ENCODE results near the gene MAST3.

MAST3 gene

DNA sequence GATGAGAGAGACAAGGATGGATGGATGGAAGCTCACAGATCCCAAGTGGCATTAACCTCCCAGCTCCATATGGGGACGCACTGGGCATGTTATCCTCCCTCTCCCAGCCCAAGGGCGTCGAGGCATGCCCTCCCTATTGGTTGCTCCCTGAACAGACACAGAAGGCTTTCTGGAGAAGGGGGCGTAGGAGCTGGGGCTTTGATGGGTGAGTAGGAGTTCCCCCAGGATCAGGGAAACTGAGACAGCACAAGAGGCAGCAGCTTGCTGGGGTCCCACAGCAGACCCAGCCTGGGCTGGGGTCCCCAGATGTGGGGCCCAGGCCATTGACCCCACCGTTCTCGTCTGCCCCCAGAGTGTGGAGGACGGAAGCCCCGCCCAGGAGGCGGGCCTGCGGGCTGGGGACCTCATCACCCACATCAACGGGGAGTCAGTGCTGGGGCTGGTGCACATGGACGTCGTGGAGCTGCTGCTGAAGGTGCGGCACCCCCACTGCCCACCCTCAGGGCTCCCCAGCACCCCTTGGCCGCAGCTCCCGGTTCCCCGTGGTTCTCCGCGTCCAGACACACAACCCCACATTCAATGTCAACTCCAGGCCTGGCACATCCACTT is 47.9 kb downstream of the MAST3 start:
- DNase-seq (ENCODE audit: low spot score): no peak
- TF ChIP-seq, protein P1, sequence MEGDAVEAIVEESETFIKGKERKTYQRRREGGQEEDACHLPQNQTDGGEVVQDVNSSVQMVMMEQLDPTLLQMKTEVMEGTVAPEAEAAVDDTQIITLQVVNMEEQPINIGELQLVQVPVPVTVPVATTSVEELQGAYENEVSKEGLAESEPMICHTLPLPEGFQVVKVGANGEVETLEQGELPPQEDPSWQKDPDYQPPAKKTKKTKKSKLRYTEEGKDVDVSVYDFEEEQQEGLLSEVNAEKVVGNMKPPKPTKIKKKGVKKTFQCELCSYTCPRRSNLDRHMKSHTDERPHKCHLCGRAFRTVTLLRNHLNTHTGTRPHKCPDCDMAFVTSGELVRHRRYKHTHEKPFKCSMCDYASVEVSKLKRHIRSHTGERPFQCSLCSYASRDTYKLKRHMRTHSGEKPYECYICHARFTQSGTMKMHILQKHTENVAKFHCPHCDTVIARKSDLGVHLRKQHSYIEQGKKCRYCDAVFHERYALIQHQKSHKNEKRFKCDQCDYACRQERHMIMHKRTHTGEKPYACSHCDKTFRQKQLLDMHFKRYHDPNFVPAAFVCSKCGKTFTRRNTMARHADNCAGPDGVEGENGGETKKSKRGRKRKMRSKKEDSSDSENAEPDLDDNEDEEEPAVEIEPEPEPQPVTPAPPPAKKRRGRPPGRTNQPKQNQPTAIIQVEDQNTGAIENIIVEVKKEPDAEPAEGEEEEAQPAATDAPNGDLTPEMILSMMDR (IDR thresholded peaks at IDR 0.05; ENCODE audit: borderline replicate concordance, control extremely low read depth, extremely low read depth, insufficient read depth, missing control alignments): no peak
- in situ Hi-C loops (cut with MboI; ENCODE audit: low sequenced_read_pairs, unreplicated experiment): no loop called here

DNA sequence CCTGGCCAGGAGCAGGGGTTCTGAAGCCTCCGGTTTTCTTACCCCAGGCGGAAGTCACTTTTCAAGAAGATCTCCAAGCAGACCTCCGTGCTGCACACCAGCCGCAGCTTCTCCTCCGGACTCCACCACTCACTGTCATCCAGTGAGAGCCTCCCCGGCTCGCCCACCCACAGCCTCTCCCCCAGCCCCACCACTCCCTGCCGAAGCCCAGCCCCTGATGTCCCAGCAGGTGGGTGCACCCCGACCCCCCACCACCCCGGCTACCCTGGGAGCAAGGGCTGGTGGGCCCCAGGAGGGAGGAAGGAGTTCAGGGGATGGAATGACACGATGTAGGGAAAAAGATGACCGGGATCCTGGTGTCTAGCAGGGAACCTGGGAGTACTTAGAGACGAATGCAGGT is 49.8 kb downstream of the MAST3 start:
- in situ Hi-C loops (cut with MboI; ENCODE audit: low sequenced_read_pairs, unreplicated experiment): no loop called here
- TF ChIP-seq, protein P1 (IDR thresholded peaks at IDR 0.05; ENCODE audit: borderline replicate concordance, control extremely low read depth, extremely low read depth, insufficient read depth, missing control alignments): no peak
- DNase-seq (ENCODE audit: low spot score): no peak

DNA sequence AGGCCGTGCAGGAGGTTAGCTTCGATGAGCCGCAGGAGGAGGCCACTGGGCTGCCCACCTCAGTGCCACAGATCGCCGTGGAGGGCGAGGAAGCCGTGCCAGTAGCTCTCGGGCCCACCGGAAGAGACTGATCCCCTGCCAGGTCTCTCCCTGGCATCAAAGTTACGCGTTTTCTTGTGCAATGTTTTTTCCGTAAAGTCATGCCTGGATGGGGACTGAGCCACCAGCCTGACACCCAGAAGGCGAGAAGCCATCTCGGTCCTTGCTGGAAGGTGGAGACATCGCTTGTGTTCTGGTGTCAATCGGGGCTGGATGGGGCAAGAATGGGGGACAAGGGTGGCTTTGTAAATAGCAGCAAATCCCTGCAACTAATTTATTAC is 52.0 kb downstream of the MAST3 start:
- in situ Hi-C loops (cut with MboI; ENCODE audit: low sequenced_read_pairs, unreplicated experiment): no loop called here

DNA sequence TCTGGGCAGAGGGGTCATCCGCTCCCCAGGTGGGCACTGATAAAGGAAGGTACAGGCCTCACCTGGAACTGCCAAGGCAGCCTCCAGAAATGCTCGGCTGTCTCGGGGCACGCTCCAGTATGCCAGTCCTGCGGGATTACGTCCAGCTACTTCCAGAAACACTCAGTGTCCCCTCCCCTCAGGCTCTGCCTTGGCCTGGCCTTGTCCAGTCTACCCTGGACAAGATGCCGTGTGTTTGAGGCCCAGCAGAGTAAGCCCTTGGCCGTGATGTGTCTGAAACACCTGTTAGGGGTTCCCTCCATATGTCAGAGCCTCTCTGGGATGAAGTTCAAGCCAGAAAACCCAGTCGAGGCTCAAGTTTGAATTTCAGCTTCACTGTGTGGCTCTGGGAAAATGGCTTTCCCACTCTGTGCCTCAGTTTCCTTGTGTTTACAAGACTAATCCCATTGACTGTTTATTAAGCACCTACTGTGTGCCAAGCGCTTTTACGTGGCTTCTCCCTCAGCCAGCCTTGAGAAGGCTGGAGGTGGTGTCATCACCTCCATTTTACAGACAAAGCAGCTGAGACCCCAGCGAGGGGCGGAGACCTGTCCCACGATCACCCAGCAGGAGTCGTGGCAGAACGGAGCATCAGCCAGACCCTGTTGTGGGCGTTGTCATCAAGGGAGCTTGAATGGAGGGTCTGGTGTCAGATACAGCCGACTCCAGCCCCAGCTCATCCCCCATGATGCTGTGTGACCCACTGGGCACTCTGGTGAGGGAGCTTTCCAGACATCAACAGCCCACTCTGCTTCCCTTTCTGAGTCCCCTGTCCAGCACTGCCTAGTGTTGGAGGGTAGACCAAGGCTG is 53.4 kb downstream of the MAST3 start:
- in situ Hi-C loops (cut with MboI; ENCODE audit: low sequenced_read_pairs, unreplicated experiment): no loop called here
- TF ChIP-seq, protein P1 (IDR thresholded peaks at IDR 0.05; ENCODE audit: borderline replicate concordance, control extremely low read depth, extremely low read depth, insufficient read depth, missing control alignments): no peak
- DNase-seq (ENCODE audit: low spot score): no peak

More for the DNA sequence above, 52.0 kb downstream of the MAST3 start:
- TF ChIP-seq, protein P1 (IDR thresholded peaks at IDR 0.05; ENCODE audit: borderline replicate concordance, control extremely low read depth, extremely low read depth, insufficient read depth, missing control alignments): no peak
- DNase-seq (ENCODE audit: low spot score): no peak

DNA sequence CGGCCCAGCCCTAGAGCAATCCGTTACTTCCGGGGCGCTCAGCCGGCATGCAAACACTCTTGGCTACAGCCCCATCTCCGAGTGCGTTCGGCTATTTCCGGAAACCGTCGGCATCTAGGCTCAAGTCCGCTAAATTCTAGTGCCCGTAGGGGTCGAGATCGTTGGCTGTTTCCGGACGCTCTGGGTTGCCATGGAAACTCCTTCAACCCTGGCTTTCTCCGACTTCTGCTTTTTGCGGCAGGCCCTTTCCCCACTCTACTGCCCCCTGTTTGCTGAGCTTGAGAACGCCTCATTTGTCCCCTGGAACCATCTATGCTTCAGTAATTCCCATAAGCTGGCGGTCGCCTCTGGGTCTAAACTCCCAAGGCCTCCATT is 54.9 kb downstream of the MAST3 start:
- TF ChIP-seq, protein P1 (IDR thresholded peaks at IDR 0.05; ENCODE audit: borderline replicate concordance, control extremely low read depth, extremely low read depth, insufficient read depth, missing control alignments): peak; percentile 62
- in situ Hi-C loops (cut with MboI; ENCODE audit: low sequenced_read_pairs, unreplicated experiment): no loop called here
- DNase-seq (ENCODE audit: low spot score): peak; percentile 100

DNA sequence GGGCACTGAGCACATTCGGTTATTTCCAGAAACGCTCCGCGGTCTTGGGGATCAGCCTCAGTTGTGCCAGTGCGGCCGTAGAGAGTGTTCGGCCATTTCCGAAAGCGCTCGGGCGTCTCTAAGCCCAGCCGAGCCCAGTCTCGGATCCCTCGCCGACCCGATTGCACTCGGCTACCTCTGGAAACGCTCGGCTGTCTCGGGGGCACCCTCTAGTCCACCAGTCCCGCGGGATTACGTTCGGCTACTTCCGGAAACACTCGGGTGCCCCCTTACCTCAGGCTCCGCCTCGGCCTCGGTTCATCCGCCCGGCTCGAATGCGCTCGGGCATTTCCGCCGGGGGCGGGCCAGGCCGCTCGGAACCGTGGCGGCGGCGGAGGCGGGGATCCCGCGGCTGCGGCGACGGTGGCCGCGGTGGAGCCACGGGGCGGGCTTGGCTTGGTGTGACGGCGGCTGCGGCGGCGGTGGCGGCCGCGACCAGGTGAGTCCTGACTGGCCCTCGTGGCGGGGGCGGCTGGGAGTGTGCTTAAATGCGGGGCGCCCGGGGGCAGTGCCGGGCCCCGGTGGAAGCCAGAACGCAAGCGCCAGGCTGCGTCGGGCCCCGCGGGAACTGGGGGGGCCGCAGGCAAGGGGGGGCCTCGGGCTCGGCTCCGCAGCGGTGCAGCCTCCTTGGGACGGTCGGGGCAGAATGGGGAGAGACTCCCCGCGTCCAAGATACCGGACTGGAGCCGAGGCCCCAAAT is 55.4 kb downstream of the MAST3 start, which contains the start of gene PIK3R2:
Gene PIK3R2, plus strand, starts transcription at position 347 of the 739 bp plus-strand sequence. CDS start 2,717 bp downstream, outside the sequence.
- TF ChIP-seq, protein P1 (IDR thresholded peaks at IDR 0.05; ENCODE audit: borderline replicate concordance, control extremely low read depth, extremely low read depth, insufficient read depth, missing control alignments): no peak
- in situ Hi-C loops (cut with MboI; ENCODE audit: low sequenced_read_pairs, unreplicated experiment): no loop called here
- peak; percentile 100 for DNase-seq (ENCODE audit: low spot score)
